ENCODE measurements around the gene CMA1.
"Not testable (repeated sequence)": the region's sequence is repeated elsewhere in the genome, so short reads cannot be mapped to it uniquely, and the experiment has no call there.

DNA sequence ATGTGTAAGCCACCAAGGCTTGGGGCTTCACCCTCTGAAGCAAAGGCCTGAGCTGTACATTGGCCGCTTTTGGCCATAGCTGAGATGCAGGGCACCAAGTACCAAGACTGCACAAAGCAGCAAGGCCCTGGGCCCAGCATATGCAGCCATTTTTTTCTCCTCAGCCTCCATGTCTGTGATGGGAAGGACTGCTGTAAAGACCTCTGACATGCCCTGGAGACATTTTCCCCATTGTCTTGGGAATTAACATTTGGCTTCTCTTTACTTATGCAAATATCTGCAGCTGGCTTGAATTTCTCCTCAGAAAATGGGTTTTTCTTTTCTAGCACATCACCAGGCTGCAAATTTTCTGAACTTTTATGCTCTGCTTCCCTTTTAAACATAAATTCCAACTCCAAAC lies 28.1 kb downstream of the CMA1 start:
- TF ChIP-seq POLR2A (IDR thresholded peaks at IDR 0.05): not testable (repeated sequence)
- TF ChIP-seq, protein P1, sequence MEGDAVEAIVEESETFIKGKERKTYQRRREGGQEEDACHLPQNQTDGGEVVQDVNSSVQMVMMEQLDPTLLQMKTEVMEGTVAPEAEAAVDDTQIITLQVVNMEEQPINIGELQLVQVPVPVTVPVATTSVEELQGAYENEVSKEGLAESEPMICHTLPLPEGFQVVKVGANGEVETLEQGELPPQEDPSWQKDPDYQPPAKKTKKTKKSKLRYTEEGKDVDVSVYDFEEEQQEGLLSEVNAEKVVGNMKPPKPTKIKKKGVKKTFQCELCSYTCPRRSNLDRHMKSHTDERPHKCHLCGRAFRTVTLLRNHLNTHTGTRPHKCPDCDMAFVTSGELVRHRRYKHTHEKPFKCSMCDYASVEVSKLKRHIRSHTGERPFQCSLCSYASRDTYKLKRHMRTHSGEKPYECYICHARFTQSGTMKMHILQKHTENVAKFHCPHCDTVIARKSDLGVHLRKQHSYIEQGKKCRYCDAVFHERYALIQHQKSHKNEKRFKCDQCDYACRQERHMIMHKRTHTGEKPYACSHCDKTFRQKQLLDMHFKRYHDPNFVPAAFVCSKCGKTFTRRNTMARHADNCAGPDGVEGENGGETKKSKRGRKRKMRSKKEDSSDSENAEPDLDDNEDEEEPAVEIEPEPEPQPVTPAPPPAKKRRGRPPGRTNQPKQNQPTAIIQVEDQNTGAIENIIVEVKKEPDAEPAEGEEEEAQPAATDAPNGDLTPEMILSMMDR (IDR thresholded peaks at IDR 0.05): not testable (repeated sequence)
